Right cardiac atrium (tissue), 5 donors: ENCODE results near the gene DOCK2. TPM values are rescaled to one million over a fixed set of nuclear protein-coding genes. Genes with fewer than 3 reads are reported as not detected.
"Not testable (repeated sequence)": the region's sequence is repeated elsewhere in the genome, so short reads cannot be mapped to it uniquely, and the experiment has no call there.

Source experiments
- ATAC-seq, 2 donors: fragments of 200-7000 bp; cut with Tn5 transposase; one replicate each; pipeline versions ENCODE4 v1.8.0 to v1.9.1; 2020; ENCODE audit warnings: moderate library complexity in 2 of 2, mild to moderate bottlenecking in 1 of 2
- DNase-seq, 3 donors: peaks; one replicate each; pipeline ENCODE4 v3.0.0-alpha.2; 2020
- H3K27ac ChIP-seq: one replicate; pipeline ENCODE4 v1.5.1; 2013; ENCODE audit warnings: mild to moderate bottlenecking, low read length, control low read depth, moderate library complexity
- H3K27me3 ChIP-seq: one replicate; pipeline ENCODE4 v1.6.1; 2013; ENCODE audit not compliant: control insufficient read depth, insufficient read depth
- H3K4me1 ChIP-seq: one replicate; pipeline ENCODE4 v1.6.1; 2013; ENCODE audit warnings: low read length; ENCODE audit not compliant: control insufficient read depth, insufficient read depth
- H3K4me3 ChIP-seq: one replicate; pipeline ENCODE4 v1.5.1; 2013; ENCODE audit warnings: low read length, control low read depth
- H3K9me3 ChIP-seq: one replicate; pipeline ENCODE4 v1.6.1; 2013; ENCODE audit warnings: low read length; ENCODE audit not compliant: control insufficient read depth
- WGBS: extraction: QIAGEN DNeasy Blood & Tissue Kit; methylation state at CpG from one replicate; pipeline ENCODE4 v1.1.7; 2013; 5-methylcytosine and 5-hydroxymethylcytosine counted together
- intact Hi-C, 4 donors: fragments of 100-400 bp; cut with DNase I; formaldehyde crosslinking; loops; one replicate each; pipeline versions ENCODE4 v1.11.0 to v1.14.0; 2022 to 2023
- polyA plus RNA-seq: library from polyadenylated mRNA; stranded (reverse); fragments of 200-250 nt; gene quantifications from one replicate; pipeline ENCODE4 v1.2.3, GENCODE V29; 2013
- total RNA-seq, 4 donors: library from RNA; stranded (reverse); fragmentation: NEBNext Ultra II Directional; extraction: Animal tissue kit (Norgen Biotek cat#: 25700); gene quantifications; one replicate each; pipeline ENCODE4 v1.2.1, GENCODE V29; 2021
- donor health status: healthy with polysubstance abuse.
- donor health status: DM: no; HTN: yes; CAD: no.
- donor health status: DM: no; HTN: no; CAD: no.
- donor health status: DM: no; HTN: yes; CAD: no; lungs with severe emphysema.
- donor health status: DM: yes; HTN: yes; CAD: no.

Gene DOCK2
- total and polyA plus RNA-seq, 5 donors = 1.00 to 14.2 (median 9.6) TPM

DNA sequence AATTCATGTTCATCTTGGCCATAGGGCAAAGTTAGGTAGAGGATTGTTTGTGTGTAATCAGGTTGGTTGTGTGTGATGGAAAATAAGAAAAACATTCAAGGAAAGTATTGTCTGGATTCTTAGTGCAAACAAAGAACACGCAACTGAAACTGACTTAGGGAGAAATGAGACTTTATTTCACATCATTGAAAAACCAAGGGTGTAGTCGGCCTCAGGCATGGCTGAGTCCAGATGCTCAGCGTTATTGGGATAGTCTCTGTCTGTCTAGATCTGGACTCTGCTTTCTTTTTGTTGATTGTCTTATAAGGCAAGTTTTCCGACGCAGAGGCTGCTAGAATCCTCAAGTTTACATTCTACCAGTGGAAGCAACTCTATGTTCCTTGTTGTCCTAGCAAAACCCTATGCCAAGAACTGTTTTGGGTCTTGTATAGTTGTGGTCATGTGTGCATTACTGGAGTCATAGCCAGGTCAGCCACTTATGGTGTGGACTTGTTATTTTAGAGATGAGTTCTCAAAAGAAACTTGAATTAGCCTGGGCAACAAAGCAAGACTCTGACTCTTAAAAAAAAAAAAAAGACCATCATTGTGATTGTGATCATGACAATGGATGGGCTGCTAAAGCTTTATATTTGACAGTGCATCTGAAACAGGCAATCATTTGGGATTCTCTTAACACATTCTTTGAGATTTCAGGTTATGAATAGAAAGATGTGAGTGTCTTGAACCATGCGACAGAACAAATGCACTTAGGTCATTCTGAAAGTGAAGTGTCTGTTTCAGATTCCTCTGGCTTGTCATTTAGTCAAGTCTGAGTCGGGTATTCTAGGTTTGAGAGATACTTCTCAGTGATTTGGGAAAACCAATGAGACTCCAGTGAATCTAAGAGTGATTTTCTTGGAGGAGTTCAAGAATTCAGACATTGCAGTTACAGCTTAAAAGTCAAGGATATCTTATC, 82.6 kb downstream of the DOCK2 start:
- DNase-seq (no peak), ATAC-seq (no peak)
- 76% methylated on average over 7 of the region's 7 CpGs for WGBS
- Histone ChIP-seq H3K4me1 (no peaks in the 10 kb centered on the region), H3K4me3 (no peak overlapping the region), H3K9me3 (no peaks in the 10 kb centered on the region), H3K27me3 (no peaks in the 10 kb centered on the region), H3K27ac (no peak overlapping the region)
- intact Hi-C loops = no loop called here

DNA sequence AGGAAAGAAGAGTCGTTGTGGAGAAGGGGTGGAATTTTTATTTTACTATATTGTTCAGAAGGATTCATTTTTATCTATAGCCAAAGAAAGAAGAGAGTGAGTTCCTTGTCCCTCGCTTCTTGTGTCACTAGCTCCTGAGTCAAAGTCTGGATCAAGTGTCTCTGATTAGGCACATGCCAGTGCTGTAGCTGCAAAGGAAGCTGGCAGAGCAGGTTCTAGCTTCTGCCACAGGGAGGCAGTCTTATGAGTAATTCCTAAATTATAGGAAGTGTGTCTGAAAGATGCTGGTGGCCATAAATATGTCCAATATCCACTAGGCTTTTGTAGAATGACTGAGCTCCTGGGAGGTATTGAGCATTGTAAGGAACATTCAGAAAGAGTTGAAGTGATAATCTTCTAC, 84.7 kb downstream of the DOCK2 start:
- H3K27me3 ChIP-seq = no peaks in the 10 kb centered on the region

DNA sequence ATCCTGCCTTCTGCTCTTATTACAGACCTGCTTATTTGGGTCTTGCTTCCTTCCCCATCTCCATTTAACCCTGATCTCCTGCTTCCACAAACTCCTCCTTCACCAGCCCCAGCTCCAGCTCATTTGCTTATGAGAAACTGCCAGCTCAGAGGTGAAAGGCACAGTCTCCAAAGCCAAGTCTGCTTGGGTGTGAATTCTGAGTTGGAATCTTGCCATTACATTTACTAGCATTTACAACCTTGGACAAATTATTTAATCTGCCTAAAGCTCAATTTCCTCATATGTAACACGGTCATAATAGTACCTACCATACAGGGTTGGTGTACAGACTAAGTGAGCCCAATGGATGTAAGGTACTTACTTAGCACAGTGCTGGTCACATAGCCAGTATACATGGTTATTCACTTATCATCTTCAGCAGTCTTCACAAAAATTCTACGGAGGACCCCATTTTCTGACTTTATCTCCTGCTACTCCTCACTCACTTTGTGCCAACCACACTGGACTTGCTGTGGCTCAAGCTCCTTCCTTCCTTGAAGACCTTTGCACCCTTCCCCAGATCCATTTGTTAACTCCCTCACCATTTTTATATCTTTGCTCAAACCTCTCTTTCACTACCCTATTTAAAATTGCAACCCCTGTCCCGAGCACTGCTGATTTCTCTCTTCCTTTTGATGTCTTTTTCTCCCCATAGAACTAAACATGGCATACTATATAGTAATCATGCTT, 86.2 kb downstream of the DOCK2 start:
- Histone ChIP-seq H3K4me1 (no peaks in the 10 kb centered on the region), H3K4me3 (no peak overlapping the region), H3K9me3 (no peaks in the 10 kb centered on the region), H3K27me3 (no peaks in the 10 kb centered on the region), H3K27ac (no peak overlapping the region)
- 78% methylated on average over 3 of the region's 3 CpGs for WGBS
- ATAC-seq = no peak
- intact Hi-C loops = no loop called here
- DNase-seq = no peak

More for the DNA sequence above, 84.7 kb downstream of the DOCK2 start:
- 88% methylated on average over 2 of the region's 2 CpGs for WGBS
- no peak overlapping the region for H3K27ac ChIP-seq
- H3K9me3 ChIP-seq = no peaks in the 10 kb centered on the region
- DNase-seq (no peak), ATAC-seq (no peak)
- intact Hi-C loops = no loop called here
- H3K4me1 ChIP-seq = no peaks in the 10 kb centered on the region
- H3K4me3 ChIP-seq = no peak overlapping the region

DNA sequence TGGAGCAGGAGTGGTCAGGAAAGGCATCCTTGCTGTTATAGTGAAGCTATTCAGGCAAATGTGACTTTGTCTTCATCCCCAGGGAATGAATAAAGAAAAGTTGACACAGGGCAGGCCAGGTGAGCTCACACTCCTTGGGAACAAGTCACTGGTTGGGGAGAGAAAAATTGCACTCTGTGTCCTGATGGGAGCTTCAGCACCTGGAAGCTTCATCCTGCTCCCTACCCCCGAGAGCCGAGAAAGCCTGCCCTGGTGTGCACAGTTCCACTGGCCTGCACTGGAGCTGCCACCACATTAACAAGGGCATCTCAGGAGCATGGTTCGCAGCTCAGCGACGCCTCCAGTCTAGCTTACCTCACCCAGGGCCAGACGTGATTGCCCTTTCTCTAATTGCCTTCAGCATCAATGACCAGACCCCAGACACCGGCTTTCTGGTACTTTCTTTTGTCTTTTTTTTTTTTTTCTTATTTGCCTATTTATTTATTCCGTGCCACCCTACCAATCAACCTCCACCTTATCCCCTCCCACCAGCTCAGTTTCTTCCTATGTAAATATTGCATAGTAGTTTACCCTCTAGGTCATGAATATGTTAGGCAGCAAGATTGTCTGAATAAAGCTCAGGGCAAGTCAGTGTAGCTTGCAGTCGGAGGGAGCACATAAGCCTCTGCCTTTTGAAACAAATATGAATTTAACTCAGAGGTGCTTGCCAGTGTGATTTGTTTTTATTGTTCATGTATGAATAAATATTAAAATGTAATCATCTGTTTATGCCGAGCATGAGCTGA, 87.4 kb downstream of the DOCK2 start:
- ATAC-seq = no peak
- intact Hi-C loops = no loop called here
- no peak for DNase-seq
- Histone ChIP-seq H3K4me3 (no peak overlapping the region), H3K27me3 (no peaks in the 10 kb centered on the region), H3K27ac (no peak overlapping the region), H3K9me3 (no peaks in the 10 kb centered on the region), H3K4me1 (no peaks in the 10 kb centered on the region)
- 87% methylated on average over 10 of the region's 10 CpGs for WGBS

DNA sequence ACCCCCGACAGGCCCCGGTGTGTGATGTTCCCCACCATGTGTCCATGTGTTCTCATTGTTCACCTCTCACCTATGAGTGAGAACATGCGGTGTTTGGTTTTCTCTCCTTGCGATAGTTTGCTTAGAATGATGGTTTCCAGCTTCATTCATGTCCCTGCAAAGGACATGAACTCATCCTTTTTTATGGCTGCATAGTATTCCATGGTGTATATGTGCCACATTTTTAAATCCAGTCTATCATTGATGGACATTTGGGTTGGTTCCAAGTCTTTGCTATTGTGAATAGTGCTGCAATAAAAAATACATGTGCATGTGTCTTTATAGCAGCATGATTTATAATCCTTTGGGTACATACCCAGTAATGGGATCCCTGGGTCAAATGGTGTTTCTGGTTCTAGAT, 88.6 kb downstream of the DOCK2 start:
- 97% methylated on average over 4 of the region's 4 CpGs for WGBS
- H3K27ac ChIP-seq, intact Hi-C loops, DNase-seq, H3K4me3 ChIP-seq, H3K27me3 ChIP-seq, ATAC-seq, H3K9me3 ChIP-seq, H3K4me1 ChIP-seq: not testable (repeated sequence)

DNA sequence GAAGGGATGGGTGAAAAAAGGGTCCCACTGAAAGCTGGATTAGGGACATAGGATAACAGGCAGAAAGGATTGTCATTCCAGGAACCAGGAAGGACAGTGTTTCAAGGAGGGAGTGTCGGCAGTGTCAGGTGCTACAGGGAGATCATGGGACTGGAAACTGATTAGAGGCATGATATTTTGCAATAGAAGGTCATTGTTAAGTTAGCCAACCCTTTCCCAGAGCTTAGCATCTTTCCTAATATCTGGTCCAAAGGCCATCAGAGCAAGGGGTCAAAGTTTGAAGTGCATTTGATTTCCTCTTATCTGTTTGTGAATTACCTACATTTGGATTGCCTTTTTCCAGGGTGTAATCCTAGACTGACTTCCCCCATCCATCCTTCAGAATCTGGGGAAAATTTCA, 91.3 kb downstream of the DOCK2 start:
- H3K27me3 ChIP-seq = no peaks in the 10 kb centered on the region
- intact Hi-C loops = no loop called here
- H3K4me1 ChIP-seq = no peaks in the 10 kb centered on the region
- 73% methylated on average over 1 of the region's 1 CpG for WGBS
- H3K4me3 ChIP-seq = no peak overlapping the region
- H3K27ac ChIP-seq = no peak overlapping the region
- ATAC-seq = no peak
- no peaks in the 10 kb centered on the region for H3K9me3 ChIP-seq
- no peak for DNase-seq

DNA sequence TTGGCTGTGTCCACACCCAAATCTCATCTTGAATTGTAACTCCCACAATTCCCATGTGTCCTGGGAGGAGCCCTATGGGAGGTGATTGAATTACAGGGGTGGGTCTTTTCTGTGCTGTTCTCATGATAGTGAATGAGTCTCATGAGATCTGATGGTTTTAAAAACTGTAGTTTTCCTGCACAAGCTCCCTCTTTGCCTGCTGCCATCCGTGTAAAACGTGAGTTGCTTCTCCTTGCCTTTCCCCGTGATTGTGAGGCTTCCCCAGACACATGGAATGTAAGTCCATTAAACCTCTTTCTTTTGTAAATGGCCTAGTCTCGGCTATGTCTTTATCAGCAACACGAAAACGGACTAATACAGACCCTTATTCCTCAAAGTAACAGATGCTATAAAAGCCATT, 94.1 kb downstream of the DOCK2 start:
- 87% methylated on average over 6 of the region's 6 CpGs for WGBS
- intact Hi-C loops = no loop called here
- no peak for DNase-seq
- no peak overlapping the region for H3K27ac ChIP-seq
- no peaks in the 10 kb centered on the region for H3K27me3 ChIP-seq
- no peak overlapping the region for H3K4me3 ChIP-seq
- H3K9me3 ChIP-seq = no peaks in the 10 kb centered on the region
- ATAC-seq = no peak
- H3K4me1 ChIP-seq = no peaks in the 10 kb centered on the region

DNA sequence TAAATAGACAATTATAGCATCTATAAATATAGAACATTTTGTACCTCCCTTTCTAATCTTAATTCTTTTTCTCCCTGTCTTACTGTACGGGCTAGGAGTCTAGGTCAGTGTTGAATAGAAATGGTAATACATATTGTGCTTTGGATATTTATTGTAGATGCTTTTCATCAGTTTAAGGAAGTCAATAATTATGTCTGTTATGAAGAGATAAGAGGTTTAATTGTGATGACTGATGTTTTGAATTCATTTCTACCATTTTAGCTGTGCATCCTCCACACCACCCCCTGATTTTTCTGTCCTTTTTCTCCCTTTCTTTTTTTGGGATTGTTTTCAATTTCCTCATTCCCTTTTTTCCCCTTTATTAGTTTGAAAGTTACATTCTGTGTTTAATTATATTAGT, 95.8 kb downstream of the DOCK2 start:
- DNase-seq (no peak), ATAC-seq (no peak)
- intact Hi-C loops = no loop called here
- Histone ChIP-seq H3K4me3 (no peak overlapping the region), H3K9me3 (no peaks in the 10 kb centered on the region), H3K27ac (no peak overlapping the region), H3K27me3 (no peaks in the 10 kb centered on the region), H3K4me1 (no peaks in the 10 kb centered on the region)
- 54% methylated on average over 1 of the region's 1 CpG for WGBS

DNA sequence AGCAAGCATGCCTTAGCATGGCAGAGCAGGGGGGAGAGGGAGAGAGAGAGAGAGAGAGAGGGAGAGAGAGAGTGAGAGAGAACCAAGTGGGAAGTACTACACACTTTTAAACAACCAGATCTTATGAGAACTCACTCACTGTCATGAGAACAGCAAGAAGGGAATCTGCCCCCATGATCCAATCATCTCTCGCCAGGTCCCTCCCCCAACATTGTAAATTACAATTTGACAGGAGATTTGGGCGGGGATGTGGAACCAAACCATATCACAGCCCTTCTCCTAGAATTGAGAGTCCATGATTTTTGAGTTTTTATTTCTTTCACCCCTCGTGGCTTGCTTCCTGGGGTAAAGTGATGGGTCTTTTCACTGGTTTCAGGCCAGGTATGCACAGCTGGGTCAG, 98.8 kb downstream of the DOCK2 start:
- intact Hi-C loops = no loop called here
- Histone ChIP-seq H3K27ac (no peak overlapping the region), H3K27me3 (no peaks in the 10 kb centered on the region), H3K4me3 (no peak overlapping the region), H3K4me1 (no peaks in the 10 kb centered on the region), H3K9me3 (no peaks in the 10 kb centered on the region)
- WGBS = 86% methylated on average over 3 of the region's 3 CpGs
- ATAC-seq (no peak), DNase-seq (no peak)

DNA sequence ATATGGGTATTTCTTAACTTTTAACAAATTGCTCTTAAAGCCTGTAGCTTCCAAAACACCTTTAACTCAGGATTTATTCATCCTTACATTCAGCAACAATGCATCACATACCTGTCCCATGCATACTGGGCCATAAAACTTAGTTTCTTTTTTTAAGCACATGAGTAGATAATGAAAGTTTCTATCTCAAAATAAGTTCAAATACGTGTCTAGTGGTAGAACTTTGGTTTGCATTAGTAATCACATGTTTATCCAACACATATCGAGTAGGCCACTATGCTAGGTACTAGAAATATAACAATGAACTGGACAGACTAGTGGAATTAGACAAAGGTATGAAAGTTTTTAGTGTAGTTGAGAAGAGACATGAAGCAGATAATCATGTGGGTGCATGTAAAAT, 99.6 kb downstream of the DOCK2 start:
- no peaks in the 10 kb centered on the region for H3K9me3 ChIP-seq
- DNase-seq (no peak), ATAC-seq (no peak)
- no peak overlapping the region for H3K27ac ChIP-seq
- H3K27me3 ChIP-seq = no peaks in the 10 kb centered on the region
- intact Hi-C loops = no loop called here
- 83% methylated on average over 2 of the region's 2 CpGs for WGBS
- no peaks in the 10 kb centered on the region for H3K4me1 ChIP-seq
- no peak overlapping the region for H3K4me3 ChIP-seq

DNA sequence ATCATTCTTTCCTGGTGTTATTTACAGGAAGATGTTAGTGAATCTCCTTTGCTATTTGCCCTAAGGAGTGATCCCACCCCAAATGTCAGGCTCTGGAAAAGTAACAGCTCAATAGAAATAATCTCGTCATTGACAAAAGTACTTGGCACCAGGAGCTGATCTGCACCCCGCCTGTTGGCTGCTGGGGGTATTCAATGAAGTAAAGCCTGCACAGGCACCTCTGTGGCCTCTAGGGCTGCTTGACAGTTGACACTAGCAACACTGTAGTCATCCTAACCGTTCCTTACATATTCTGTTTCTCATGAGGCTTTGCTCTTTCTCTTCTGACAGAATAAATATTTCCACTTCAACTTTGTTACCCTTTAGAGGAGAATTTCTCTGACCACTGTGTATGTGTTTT, 103.4 kb downstream of the DOCK2 start:
- no peak for DNase-seq
- Histone ChIP-seq H3K27me3 (no peaks in the 10 kb centered on the region), H3K4me1 (no peaks in the 10 kb centered on the region), H3K9me3 (no peaks in the 10 kb centered on the region), H3K4me3 (no peak overlapping the region), H3K27ac (no peak overlapping the region)
- WGBS = 73% methylated on average over 3 of the region's 3 CpGs
- no peak for ATAC-seq
- intact Hi-C loops = no loop called here
